Stimulated activated memory B cell treated with anti-CD40 and anti-IgM and Interleukin-4, amounts not matched to agents 10 μg/mL and 1 μg/mL and 100 μg/mL, for 72 hours (primary cell): Measurements from ENCODE around the gene CAMK1D.
A peak's percentile ranks its signal among the peaks of the same experiment; 100 is the strongest.

Source experiments
- ATAC-seq: fragments of 150-1000 bp; cut with Tn5 transposase; 2 replicates; pipeline ENCODE4 v1.10.0; 2021
- H3K27ac Mint-ChIP-seq: one replicate; pipeline ENCODE4 v1.8.0; 2022; ENCODE audit warnings: mild to moderate bottlenecking, mixed read lengths
- H3K27me3 Mint-ChIP-seq: one replicate; pipeline ENCODE4 v1.8.0; 2022; ENCODE audit warnings: mixed read lengths
- H3K36me3 Mint-ChIP-seq: one replicate; pipeline ENCODE4 v1.8.0; 2022; ENCODE audit warnings: mixed read lengths
- H3K4me1 Mint-ChIP-seq: one replicate; pipeline ENCODE4 v1.8.0; 2022; ENCODE audit warnings: mixed read lengths
- H3K4me3 Mint-ChIP-seq: one replicate; pipeline ENCODE4 v1.8.0; 2022; ENCODE audit warnings: mild to moderate bottlenecking, moderate library complexity, mixed read lengths
- H3K9me3 Mint-ChIP-seq: one replicate; pipeline ENCODE4 v1.8.0; 2022; ENCODE audit warnings: mixed read lengths

CAMK1D gene

GRCh38 chr10:12600652-12601051, 251.3 kb downstream of the CAMK1D start:
- Mint-ChIP-seq H3K27me3 (no peaks in the 10 kb centered on the region), H3K4me1 (peaks cover 20% of the 10 kb centered on the region), H3K4me3 (no peak overlapping the region), H3K9me3 (peaks cover 3% of the 10 kb centered on the region), H3K27ac (no peak overlapping the region), H3K36me3 (peaks cover 34% of the 10 kb centered on the region)
- ATAC-seq: no peak

- no peaks in the 10 kb centered on the region for H3K9me3 Mint-ChIP-seq
- ATAC-seq: no peak
- H3K4me1 Mint-ChIP-seq: peaks cover 34% of the 10 kb centered on the region
- no peak overlapping the region for H3K4me3 Mint-ChIP-seq
- no peak overlapping the region for H3K27ac Mint-ChIP-seq
- H3K27me3 Mint-ChIP-seq: no peaks in the 10 kb centered on the region
- peaks cover 28% of the 10 kb centered on the region for H3K36me3 Mint-ChIP-seq
Measured at GRCh38 chr10:12602521-12602920, 253.2 kb downstream of the CAMK1D start.

- Mint-ChIP-seq H3K4me1 (peaks cover 34% of the 10 kb centered on the region), H3K4me3 (no peak overlapping the region), H3K27me3 (no peaks in the 10 kb centered on the region), H3K9me3 (no peaks in the 10 kb centered on the region), H3K36me3 (peaks cover 21% of the 10 kb centered on the region), H3K27ac (no peak overlapping the region)
- no peak for ATAC-seq
Measured at GRCh38 chr10:12603766-12604470, 254.6 kb downstream of the CAMK1D start.

GRCh38 chr10:12605580-12606405, 256.4 kb downstream of the CAMK1D start:
- Mint-ChIP-seq H3K27me3 (no peaks in the 10 kb centered on the region), H3K9me3 (no peaks in the 10 kb centered on the region), H3K4me1 (peaks cover 42% of the 10 kb centered on the region), H3K4me3 (peak overlapping the region; percentile 77), H3K36me3 (peaks cover 18% of the 10 kb centered on the region), H3K27ac (peak overlapping the region; percentile 94)
- ATAC-seq: peak; percentile 87

GRCh38 chr10:12606461-12606860, 257.1 kb downstream of the CAMK1D start:
- Mint-ChIP-seq H3K36me3 (peaks cover 18% of the 10 kb centered on the region), H3K4me1 (peaks cover 42% of the 10 kb centered on the region), H3K27me3 (no peaks in the 10 kb centered on the region), H3K27ac (peak overlapping the region; percentile 94), H3K9me3 (no peaks in the 10 kb centered on the region), H3K4me3 (peak overlapping the region; percentile 77)
- no peak for ATAC-seq

- no peak overlapping the region for H3K4me3 Mint-ChIP-seq
- H3K9me3 Mint-ChIP-seq: no peaks in the 10 kb centered on the region
- H3K27ac Mint-ChIP-seq: no peak overlapping the region
- H3K27me3 Mint-ChIP-seq: no peaks in the 10 kb centered on the region
- H3K4me1 Mint-ChIP-seq: peaks cover 37% of the 10 kb centered on the region
- ATAC-seq: no peak
- peaks cover 13% of the 10 kb centered on the region for H3K36me3 Mint-ChIP-seq
Measured at GRCh38 chr10:12608761-12609160, 259.4 kb downstream of the CAMK1D start.

- Mint-ChIP-seq H3K4me1 (peaks cover 34% of the 10 kb centered on the region), H3K9me3 (no peaks in the 10 kb centered on the region), H3K36me3 (peaks cover 11% of the 10 kb centered on the region), H3K4me3 (no peak overlapping the region), H3K27me3 (no peaks in the 10 kb centered on the region), H3K27ac (peak overlapping the region; percentile 36)
- ATAC-seq: no peak
Measured at GRCh38 chr10:12609435-12609834, 260.1 kb downstream of the CAMK1D start.

- no peak overlapping the region for H3K27ac Mint-ChIP-seq
- H3K27me3 Mint-ChIP-seq: no peaks in the 10 kb centered on the region
- peaks cover 26% of the 10 kb centered on the region for H3K4me1 Mint-ChIP-seq
- ATAC-seq: no peak
- peaks cover 11% of the 10 kb centered on the region for H3K36me3 Mint-ChIP-seq
- H3K9me3 Mint-ChIP-seq: no peaks in the 10 kb centered on the region
- no peak overlapping the region for H3K4me3 Mint-ChIP-seq
Measured at GRCh38 chr10:12613136-12613535, 263.8 kb downstream of the CAMK1D start.

GRCh38 chr10:12614177-12614995, 265.0 kb downstream of the CAMK1D start:
- H3K27me3 Mint-ChIP-seq: no peaks in the 10 kb centered on the region
- peaks cover 5% of the 10 kb centered on the region for H3K36me3 Mint-ChIP-seq
- no peak overlapping the region for H3K4me3 Mint-ChIP-seq
- no peak for ATAC-seq
- peaks cover 29% of the 10 kb centered on the region for H3K4me1 Mint-ChIP-seq
- H3K9me3 Mint-ChIP-seq: no peaks in the 10 kb centered on the region
- H3K27ac Mint-ChIP-seq: no peak overlapping the region

- Mint-ChIP-seq H3K4me1 (peaks cover 28% of the 10 kb centered on the region), H3K27ac (no peak overlapping the region), H3K36me3 (no peaks in the 10 kb centered on the region), H3K27me3 (no peaks in the 10 kb centered on the region), H3K4me3 (no peak overlapping the region), H3K9me3 (no peaks in the 10 kb centered on the region)
- ATAC-seq: no peak
Measured at GRCh38 chr10:12615296-12616220, 266.2 kb downstream of the CAMK1D start.

- ATAC-seq: peak; percentile 67
- peak overlapping the region; percentile 73 for H3K27ac Mint-ChIP-seq
- H3K4me3 Mint-ChIP-seq: peak overlapping the region; percentile 41
Measured at GRCh38 chr10:12617191-12618175, 268.1 kb downstream of the CAMK1D start.

GRCh38 chr10:12622016-12622415, 272.7 kb downstream of the CAMK1D start:
- peaks cover 9% of the 10 kb centered on the region for H3K36me3 Mint-ChIP-seq
- no peak overlapping the region for H3K27ac Mint-ChIP-seq
- no peaks in the 10 kb centered on the region for H3K9me3 Mint-ChIP-seq
- no peak overlapping the region for H3K4me3 Mint-ChIP-seq
- peaks cover 46% of the 10 kb centered on the region for H3K4me1 Mint-ChIP-seq
- no peak for ATAC-seq
- no peaks in the 10 kb centered on the region for H3K27me3 Mint-ChIP-seq

More at GRCh38 chr10:12617191-12618175, 268.1 kb downstream of the CAMK1D start:
- Mint-ChIP-seq H3K27me3 (no peaks in the 10 kb centered on the region), H3K36me3 (no peaks in the 10 kb centered on the region), H3K4me1 (peaks cover 45% of the 10 kb centered on the region), H3K9me3 (no peaks in the 10 kb centered on the region)

GRCh38 chr10:12622691-12623090, 273.3 kb downstream of the CAMK1D start:
- Mint-ChIP-seq H3K4me1 (peaks cover 45% of the 10 kb centered on the region), H3K27me3 (no peaks in the 10 kb centered on the region), H3K9me3 (no peaks in the 10 kb centered on the region), H3K4me3 (no peak overlapping the region), H3K36me3 (peaks cover 9% of the 10 kb centered on the region), H3K27ac (no peak overlapping the region)
- no peak for ATAC-seq
